ENCODE results near the gene C10orf62.
A peak's percentile ranks its signal among the peaks of the same experiment; 100 is the strongest.
"Not testable (repeated sequence)": the region's sequence is repeated elsewhere in the genome, so short reads cannot be mapped to it uniquely, and the experiment has no call there.

C10orf62 gene

GRCh38 chr10:97632949-97633884 is 43.7 kb downstream of the C10orf62 start, which contains the start of gene MORN4:
Gene MORN4 (minus strand): TSS chr10:97633500. CDS start chr10:97619653, 13,847 bp downstream.
- Histone ChIP-seq H3K4me1 (ENCODE audit: control insufficient read depth in 1 of 2, insufficient read depth in 1 of 2, low read depth in 1 of 2, low read length in 1 of 2) (peaks cover 12 to 13% of the 10 kb centered on the region in 2 experiments), H3K4me3 (ENCODE audit: low read depth in 1 of 2, low read length in 1 of 2) (peak within 1 kb of the TSS; percentile 58 to 66), H3K27me3 (peaks cover 21% of the 10 kb centered on the region), H3K36me3 (no peaks in the 10 kb centered on the region), H3K9me3 (no peaks in the 10 kb centered on the region), H3K27ac (no peak within 1 kb of the TSS)
- TF ChIP-seq, protein P1, sequence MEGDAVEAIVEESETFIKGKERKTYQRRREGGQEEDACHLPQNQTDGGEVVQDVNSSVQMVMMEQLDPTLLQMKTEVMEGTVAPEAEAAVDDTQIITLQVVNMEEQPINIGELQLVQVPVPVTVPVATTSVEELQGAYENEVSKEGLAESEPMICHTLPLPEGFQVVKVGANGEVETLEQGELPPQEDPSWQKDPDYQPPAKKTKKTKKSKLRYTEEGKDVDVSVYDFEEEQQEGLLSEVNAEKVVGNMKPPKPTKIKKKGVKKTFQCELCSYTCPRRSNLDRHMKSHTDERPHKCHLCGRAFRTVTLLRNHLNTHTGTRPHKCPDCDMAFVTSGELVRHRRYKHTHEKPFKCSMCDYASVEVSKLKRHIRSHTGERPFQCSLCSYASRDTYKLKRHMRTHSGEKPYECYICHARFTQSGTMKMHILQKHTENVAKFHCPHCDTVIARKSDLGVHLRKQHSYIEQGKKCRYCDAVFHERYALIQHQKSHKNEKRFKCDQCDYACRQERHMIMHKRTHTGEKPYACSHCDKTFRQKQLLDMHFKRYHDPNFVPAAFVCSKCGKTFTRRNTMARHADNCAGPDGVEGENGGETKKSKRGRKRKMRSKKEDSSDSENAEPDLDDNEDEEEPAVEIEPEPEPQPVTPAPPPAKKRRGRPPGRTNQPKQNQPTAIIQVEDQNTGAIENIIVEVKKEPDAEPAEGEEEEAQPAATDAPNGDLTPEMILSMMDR (IDR thresholded peaks at IDR 0.05): no peak

DNA sequence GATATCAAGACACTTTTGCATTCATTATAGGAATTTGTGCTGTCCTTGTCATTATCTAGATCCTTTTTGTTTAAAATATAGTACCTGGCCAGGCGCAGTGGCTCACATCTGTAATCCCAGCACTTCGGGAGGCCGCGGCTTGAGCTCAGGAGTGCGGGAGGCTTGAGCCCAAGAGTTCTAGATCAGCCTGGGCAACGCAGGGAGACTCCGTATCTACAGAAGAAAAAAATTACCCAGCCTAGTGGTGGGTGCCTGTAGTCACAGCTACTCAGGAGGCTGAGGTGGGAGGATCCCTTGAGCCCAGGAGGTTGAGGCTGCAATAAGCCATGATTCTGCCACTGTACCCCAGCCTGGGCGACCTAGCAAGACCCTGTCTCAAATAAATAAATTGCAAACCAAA is 44.4 kb downstream of the C10orf62 start:
- H3K36me3 ChIP-seq: no peaks in the 10 kb centered on the region
- H3K4me3 ChIP-seq (ENCODE audit: low read depth in 1 of 2, low read length in 1 of 2): peak overlapping the region; percentile 58 to 66
- H3K27me3 ChIP-seq: peaks cover 28% of the 10 kb centered on the region
- peaks cover 12 to 13% of the 10 kb centered on the region in 2 experiments for H3K4me1 ChIP-seq (ENCODE audit: control insufficient read depth in 1 of 2, insufficient read depth in 1 of 2, low read depth in 1 of 2, low read length in 1 of 2)
- TF ChIP-seq, protein P1 (IDR thresholded peaks at IDR 0.05): no peak
- no peaks in the 10 kb centered on the region for H3K9me3 ChIP-seq
- H3K27ac ChIP-seq: no peak overlapping the region

DNA sequence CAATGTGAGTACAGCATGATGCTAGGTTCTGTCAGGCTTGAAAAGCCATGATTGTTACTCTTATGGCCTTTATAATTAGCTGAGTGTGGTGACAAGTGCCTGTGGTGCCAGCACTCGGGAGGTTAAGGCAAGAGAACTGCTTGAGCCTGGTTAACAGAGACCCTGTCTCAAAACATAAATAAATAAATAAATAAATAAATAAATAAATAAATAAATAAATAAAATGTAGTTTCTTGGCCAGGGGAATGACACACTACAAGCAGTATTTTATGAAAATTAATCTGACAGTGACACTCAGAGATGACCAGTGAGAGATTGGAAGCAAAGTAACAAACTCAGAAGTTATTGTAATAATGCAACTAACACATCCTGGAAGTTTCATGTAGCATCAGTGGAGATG is 46.1 kb downstream of the C10orf62 start:
- H3K27ac ChIP-seq: no peak overlapping the region

GRCh38 chr10:97639090-97639489 is 49.6 kb downstream of the C10orf62 start:
- peaks cover 55% of the 10 kb centered on the region for H3K27me3 ChIP-seq
- not testable (repeated sequence) for H3K9me3 ChIP-seq; H3K27ac ChIP-seq; H3K36me3 ChIP-seq; H3K4me3 ChIP-seq (ENCODE audit: low read depth in 1 of 2, low read length in 1 of 2)
- peaks cover 13% of the 10 kb centered on the region in 2 experiments for H3K4me1 ChIP-seq (ENCODE audit: control insufficient read depth in 1 of 2, insufficient read depth in 1 of 2, low read depth in 1 of 2, low read length in 1 of 2)

More for the DNA sequence above, 46.1 kb downstream of the C10orf62 start:
- no peaks in the 10 kb centered on the region for H3K9me3 ChIP-seq
- peaks cover 44% of the 10 kb centered on the region for H3K27me3 ChIP-seq
- H3K4me3 ChIP-seq (ENCODE audit: low read depth in 1 of 2, low read length in 1 of 2): no peak overlapping the region
- H3K4me1 ChIP-seq (ENCODE audit: control insufficient read depth in 1 of 2, insufficient read depth in 1 of 2, low read depth in 1 of 2, low read length in 1 of 2): peaks cover 17% of the 10 kb centered on the region in 2 experiments
- H3K36me3 ChIP-seq: no peaks in the 10 kb centered on the region
- TF ChIP-seq, protein P1 (IDR thresholded peaks at IDR 0.05): no peak

DNA sequence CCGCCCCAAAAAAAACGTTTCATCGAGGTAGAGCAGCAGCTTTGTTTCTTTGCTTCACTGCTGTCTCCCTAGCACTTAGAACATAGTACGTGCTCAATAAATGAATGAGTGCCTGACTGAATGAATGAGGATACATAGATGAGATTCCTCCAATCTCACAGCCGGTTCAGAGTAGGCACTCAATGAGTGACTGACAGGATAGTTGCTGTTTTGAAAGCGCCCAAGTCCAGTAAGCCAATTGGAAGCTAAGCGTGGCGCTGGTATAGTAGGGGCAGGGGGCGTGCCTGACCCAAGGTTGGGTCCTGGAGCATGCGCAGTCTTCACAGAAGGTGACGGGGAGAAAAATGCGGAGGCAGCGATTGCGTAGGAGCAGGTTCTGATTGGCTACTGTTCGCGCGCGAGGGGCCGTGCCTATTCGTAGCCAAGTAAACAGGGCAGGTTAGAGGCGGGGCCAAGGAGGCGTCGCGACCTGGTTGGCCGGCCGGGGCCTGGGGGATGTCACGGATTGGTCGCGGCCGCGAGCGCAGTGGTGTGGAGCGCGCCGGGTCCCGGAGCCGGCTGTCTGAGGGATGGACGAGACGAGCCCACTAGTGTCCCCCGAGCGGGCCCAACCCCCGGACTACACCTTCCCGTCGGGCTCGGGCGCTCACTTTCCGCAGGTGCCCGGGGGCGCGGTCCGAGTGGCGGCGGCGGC is 50.8 kb downstream of the C10orf62 start, which contains the start of gene PI4K2A:
Gene PI4K2A (plus strand): TSS at position 498 of the 694 bp plus-strand sequence. CDS start 72 bp downstream, at position 570.
- H3K27ac ChIP-seq: peak within 1 kb of the TSS; percentile 84
- no peaks in the 10 kb centered on the region for H3K9me3 ChIP-seq
- TF ChIP-seq, protein P1 (IDR thresholded peaks at IDR 0.05): peak; percentile 65
- H3K27me3 ChIP-seq: peaks cover 55% of the 10 kb centered on the region
- peak within 1 kb of the TSS; percentile 68 to 83 for H3K4me3 ChIP-seq (ENCODE audit: low read depth in 1 of 2, low read length in 1 of 2)
- no peaks in the 10 kb centered on the region for H3K36me3 ChIP-seq
- peaks cover 13% of the 10 kb centered on the region in 2 experiments for H3K4me1 ChIP-seq (ENCODE audit: control insufficient read depth in 1 of 2, insufficient read depth in 1 of 2, low read depth in 1 of 2, low read length in 1 of 2)

Measured in neutrophil (primary cell).